ENCODE results near the gene SACS.

The SACS gene

DNA sequence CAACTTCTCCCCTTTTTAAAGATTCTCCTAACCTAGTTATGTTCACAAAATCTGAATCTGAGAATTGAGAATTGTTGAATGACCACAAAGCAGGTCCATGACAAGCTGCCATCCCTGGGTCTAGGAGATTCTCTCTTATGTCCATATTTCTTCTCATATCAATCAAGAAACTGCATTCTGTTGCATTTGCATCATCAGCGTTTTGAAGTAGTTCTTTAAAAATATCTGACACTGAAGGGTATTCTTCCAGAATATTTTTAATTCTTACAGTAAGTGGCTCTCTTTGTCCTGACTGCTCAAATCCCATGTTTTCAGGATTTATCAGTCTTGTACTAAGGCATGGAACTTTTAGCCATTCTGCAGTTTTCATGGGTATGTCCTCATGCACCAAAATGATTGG, 94.3 kb downstream of the SACS start:
- TF ChIP-seq, protein P1, sequence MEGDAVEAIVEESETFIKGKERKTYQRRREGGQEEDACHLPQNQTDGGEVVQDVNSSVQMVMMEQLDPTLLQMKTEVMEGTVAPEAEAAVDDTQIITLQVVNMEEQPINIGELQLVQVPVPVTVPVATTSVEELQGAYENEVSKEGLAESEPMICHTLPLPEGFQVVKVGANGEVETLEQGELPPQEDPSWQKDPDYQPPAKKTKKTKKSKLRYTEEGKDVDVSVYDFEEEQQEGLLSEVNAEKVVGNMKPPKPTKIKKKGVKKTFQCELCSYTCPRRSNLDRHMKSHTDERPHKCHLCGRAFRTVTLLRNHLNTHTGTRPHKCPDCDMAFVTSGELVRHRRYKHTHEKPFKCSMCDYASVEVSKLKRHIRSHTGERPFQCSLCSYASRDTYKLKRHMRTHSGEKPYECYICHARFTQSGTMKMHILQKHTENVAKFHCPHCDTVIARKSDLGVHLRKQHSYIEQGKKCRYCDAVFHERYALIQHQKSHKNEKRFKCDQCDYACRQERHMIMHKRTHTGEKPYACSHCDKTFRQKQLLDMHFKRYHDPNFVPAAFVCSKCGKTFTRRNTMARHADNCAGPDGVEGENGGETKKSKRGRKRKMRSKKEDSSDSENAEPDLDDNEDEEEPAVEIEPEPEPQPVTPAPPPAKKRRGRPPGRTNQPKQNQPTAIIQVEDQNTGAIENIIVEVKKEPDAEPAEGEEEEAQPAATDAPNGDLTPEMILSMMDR (IDR thresholded peaks at IDR 0.05; ENCODE audit: low read depth, low read length): no peak
- Histone ChIP-seq H3K9me3 (ENCODE audit: severe bottlenecking) (peaks cover 15% of the 10 kb centered on the region), H3K36me3 (peaks cover 57% of the 10 kb centered on the region), H3K4me3 (ENCODE audit: low read depth, low read length) (no peak overlapping the region), H3K27ac (no peak overlapping the region), H3K27me3 (ENCODE audit: insufficient read depth, low read depth, severe bottlenecking) (no peaks in the 10 kb centered on the region)
- no peak for DNase-seq

DNA sequence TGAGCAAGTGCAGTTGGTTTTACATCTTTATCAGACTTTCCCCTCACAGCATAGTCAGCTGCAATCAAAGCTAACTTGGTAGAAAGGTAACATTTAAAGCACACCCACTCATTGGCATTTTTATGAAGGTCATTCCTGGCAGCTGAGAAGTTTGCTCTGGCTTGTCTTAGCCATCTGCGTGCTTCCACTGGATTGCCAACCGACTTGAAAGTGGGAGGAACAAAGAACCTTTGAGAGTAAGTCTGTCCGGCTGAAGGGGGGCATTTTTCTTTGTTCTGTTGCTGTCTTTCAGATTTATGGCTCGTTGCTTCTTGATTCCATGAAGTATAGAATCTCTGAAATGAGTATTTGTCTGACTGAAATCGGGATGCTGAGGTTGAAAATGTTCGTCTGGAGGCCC, 103.1 kb downstream of the SACS start:
- Histone ChIP-seq H3K4me3 (ENCODE audit: low read depth, low read length) (no peak overlapping the region), H3K36me3 (peaks cover 33% of the 10 kb centered on the region), H3K27me3 (ENCODE audit: insufficient read depth, low read depth, severe bottlenecking) (no peaks in the 10 kb centered on the region), H3K27ac (no peak overlapping the region), H3K9me3 (ENCODE audit: severe bottlenecking) (no peaks in the 10 kb centered on the region)
- TF ChIP-seq, protein P1 (IDR thresholded peaks at IDR 0.05; ENCODE audit: low read depth, low read length): no peak
- no peak for DNase-seq

DNA sequence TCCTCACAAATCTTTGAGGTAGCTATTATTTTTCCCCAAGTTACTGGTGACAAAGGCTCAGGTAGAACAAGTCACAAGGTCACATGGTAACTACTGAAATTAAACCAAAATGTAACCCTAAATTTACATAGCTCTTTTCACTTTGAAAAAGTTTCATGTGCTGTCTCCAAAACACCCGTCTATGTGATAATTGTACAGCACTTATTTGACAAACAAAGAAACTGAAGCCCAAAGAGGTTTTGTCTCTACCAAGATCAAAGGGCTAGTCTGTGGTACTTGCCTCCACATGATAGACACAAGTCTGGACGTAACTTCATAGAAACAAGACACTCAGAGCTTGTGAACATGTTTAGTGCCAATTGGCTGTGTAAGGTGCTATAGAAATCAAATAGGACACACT, 108.3 kb downstream of the SACS start:
- Histone ChIP-seq H3K9me3 (ENCODE audit: severe bottlenecking) (no peaks in the 10 kb centered on the region), H3K4me3 (ENCODE audit: low read depth, low read length) (no peak overlapping the region), H3K36me3 (no peaks in the 10 kb centered on the region), H3K27ac (no peak overlapping the region), H3K27me3 (ENCODE audit: insufficient read depth, low read depth, severe bottlenecking) (peaks cover 6% of the 10 kb centered on the region)
- DNase-seq: no peak
- TF ChIP-seq, protein P1 (IDR thresholded peaks at IDR 0.05; ENCODE audit: low read depth, low read length): no peak

DNA sequence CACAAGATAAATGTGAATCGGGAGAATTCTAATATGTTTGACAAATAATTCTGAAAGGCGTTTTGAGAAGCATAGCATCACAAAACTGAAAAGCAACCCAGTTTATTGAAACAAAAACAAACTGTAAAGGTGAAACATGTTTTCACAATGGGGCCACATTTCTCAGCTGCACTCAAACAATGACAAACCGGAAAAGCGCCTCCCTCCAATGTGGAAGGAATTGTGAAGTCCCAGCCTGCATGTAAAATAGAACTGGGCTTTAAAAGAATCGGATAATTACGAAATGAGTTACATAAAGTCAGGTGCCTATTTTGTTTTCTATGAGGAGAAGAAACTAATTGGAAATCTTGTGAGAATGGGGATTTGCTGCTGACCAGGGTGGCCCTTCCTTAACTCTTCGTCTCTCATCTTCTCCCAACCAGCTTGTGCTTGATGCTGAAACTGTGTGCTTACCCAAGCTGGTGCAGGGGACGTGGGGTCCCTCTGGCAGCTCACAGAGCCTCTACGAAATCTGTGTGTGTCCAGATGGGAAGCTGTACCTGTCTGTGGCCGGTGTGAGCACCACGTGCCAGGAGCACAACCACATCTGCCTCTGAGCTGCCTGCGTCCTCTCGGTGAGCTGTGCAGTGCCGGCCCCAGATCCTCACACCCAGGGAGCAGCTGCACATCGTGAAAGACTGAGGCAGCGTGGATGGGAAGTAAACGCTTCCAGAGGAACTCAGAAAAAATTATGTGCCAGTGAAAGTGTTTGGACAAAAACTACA, 109.4 kb downstream of the SACS start:
- Histone ChIP-seq H3K27me3 (ENCODE audit: insufficient read depth, low read depth, severe bottlenecking) (peaks cover 6% of the 10 kb centered on the region), H3K9me3 (ENCODE audit: severe bottlenecking) (no peaks in the 10 kb centered on the region), H3K27ac (no peak overlapping the region), H3K36me3 (no peaks in the 10 kb centered on the region), H3K4me3 (ENCODE audit: low read depth, low read length) (no peak overlapping the region)
- TF ChIP-seq, protein P1 (IDR thresholded peaks at IDR 0.05; ENCODE audit: low read depth, low read length): no peak
- no peak for DNase-seq

DNA sequence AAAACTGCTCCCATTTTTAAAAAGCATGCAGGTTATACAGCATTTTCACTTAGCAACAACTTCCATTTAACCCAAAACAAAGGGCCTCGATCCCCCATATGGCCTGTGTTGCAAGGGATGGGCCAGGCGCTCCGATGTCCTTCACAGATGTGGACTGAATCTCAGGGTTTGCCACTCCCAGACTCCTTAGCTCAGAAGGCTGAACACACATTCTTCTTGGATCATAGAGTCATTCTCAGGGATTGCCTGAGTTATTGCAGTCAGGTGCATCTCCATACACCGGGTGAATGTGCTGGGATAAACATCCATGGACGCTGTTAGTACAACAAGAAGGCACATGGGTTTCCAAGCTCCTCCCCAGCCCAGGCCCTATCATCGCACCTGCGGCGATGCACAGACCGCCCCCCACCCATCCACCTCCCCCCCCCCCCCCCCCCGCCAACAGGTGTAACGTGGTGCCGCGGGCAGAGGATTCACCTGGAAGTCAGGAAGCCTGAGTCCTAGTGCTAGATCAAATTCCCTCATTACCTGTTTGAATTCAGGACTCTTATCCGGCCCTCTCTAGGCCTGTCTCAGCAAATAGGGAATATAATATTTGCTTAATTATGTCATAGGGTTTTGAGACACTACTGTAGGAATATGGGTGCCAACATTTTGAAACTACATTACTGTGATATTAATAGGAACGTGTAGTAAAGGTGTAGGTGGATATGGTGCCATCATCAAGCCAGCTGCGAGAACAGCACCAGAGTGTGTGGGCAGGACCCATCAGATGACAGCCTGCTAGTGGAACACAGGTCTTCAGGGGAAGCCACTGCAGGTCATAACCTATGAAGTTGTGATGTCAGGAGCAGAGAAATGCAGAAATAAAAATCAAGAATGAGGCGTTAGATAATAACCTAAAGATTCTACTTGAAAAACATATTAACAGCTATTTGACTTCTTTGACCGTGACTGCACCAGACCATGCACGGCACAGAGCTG, 110.9 kb downstream of the SACS start:
- no peak for DNase-seq
- no peaks in the 10 kb centered on the region for H3K36me3 ChIP-seq
- H3K4me3 ChIP-seq (ENCODE audit: low read depth, low read length): no peak overlapping the region
- TF ChIP-seq, protein P1 (IDR thresholded peaks at IDR 0.05; ENCODE audit: low read depth, low read length): no peak
- H3K27ac ChIP-seq: no peak overlapping the region
- peaks cover 6% of the 10 kb centered on the region for H3K27me3 ChIP-seq (ENCODE audit: insufficient read depth, low read depth, severe bottlenecking)
- H3K9me3 ChIP-seq (ENCODE audit: severe bottlenecking): no peaks in the 10 kb centered on the region
